Activated CD8-positive, alpha-beta memory T cell treated with anti-CD3 and anti-CD28 coated beads for 1 hour (primary cell): ENCODE results near the gene SLC35F5.
"Not testable (repeated sequence)": the region's sequence is repeated elsewhere in the genome, so short reads cannot be mapped to it uniquely, and the experiment has no call there.

ENCODE experiments used
- DNase-seq, 2 donors: peaks; one replicate each; pipeline ENCODE4 v3.0.0-alpha.2; 2020; ENCODE audit warnings: low read depth in 1 of 2; ENCODE audit errors: extremely low read depth in 1 of 2

Gene SLC35F5

DNA sequence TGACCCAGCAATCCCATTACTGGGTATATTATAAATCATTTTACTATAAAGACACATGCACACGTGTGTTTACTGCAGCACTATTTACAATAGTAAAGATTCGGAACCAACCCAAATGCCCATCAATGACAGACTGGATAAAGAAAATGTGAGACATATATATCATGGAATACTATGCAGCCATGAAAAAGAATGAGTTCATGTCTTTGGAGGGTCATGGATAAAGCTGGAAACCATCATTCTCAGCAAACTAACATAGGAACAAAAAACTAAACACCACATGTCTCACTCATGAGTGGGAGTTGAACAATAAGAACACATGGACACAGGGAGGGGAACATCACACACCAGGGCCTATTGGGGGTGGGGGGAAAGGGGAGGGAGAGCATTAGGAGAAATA is 58.2 kb downstream of the SLC35F5 start:
- DNase-seq: not testable (repeated sequence)

DNA sequence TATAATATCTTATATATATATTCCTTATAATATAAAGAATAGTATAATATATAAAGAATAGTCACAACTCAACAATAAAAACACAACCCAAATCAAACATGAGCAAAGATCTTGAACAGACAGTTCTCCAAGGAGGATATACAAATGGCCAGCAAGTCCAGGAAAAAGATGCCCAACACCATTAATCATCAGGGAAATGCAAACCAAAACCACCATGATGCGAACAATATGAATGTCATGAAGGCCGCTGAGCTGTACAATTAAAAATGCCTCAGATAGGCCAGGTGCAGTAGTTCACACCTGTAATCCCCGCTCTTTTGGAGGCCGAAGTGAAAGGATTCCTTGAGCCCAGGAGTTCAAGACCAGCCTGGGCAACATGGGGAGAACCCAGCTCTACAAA is 58.9 kb downstream of the SLC35F5 start:
- DNase-seq: no peak

GRCh38 chr2:113694438-113694837 is 62.0 kb downstream of the SLC35F5 start:
- DNase-seq: no peak

GRCh38 chr2:113692698-113693428 is 63.6 kb downstream of the SLC35F5 start:
- DNase-seq: no peak

GRCh38 chr2:113690871-113691270 is 65.6 kb downstream of the SLC35F5 start:
- DNase-seq: not testable (repeated sequence)

DNA sequence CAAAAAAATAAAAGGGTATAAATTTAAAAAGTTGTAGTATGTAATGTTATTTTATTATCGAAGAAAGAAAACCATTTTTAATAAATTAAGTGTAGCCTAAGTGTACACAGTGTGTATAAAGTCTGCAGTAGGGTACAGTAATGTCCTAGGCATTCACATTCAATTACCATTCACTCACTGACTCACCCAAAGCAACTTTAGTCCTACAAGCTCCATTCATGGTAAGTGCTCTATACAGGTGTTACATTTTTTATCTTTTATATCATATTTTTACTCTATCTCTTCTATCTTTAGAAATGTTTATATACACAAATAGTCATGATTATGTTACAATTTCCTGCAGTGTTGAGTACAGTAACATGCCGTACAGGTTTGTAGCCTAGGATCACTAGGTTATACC is 69.9 kb downstream of the SLC35F5 start:
- no peak for DNase-seq

- DNase-seq: no peak
These were observed 71.0 kb downstream of the SLC35F5 start for GRCh38 chr2:113685471-113685870.

- DNase-seq: no peak
These were observed 77.0 kb downstream of the SLC35F5 start for GRCh38 chr2:113679457-113679856.

GRCh38 chr2:113677330-113677729 is 79.1 kb downstream of the SLC35F5 start:
- DNase-seq: no peak

- DNase-seq: no peak
These were observed 79.7 kb downstream of the SLC35F5 start for GRCh38 chr2:113676623-113677266.

GRCh38 chr2:113675875-113676274 is 80.6 kb downstream of the SLC35F5 start:
- no peak for DNase-seq

GRCh38 chr2:113672326-113672932 is 84.0 kb downstream of the SLC35F5 start:
- DNase-seq: no peak

DNA sequence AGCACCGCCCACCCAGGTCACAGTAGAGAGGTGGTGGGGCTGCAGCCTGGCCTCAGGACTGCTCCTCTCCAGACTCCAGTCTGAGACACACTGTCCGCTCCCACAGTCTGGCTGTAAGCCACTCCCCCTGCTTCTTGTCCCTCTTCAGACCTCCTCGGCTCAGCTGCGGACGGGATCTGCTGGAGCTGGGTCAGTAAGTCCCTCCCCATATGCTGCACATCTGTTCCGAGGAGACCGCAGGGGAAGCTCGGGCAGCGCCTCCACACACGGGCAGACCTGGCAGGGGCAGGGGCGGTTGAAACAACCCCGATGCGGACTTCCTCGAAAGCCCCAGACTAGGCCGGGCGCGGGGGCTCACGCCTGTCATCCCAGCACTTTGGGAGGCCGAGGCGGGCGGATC is 87.4 kb downstream of the SLC35F5 start:
- not testable (repeated sequence) for DNase-seq

- DNase-seq: not testable (repeated sequence)
These were observed 91.5 kb downstream of the SLC35F5 start for GRCh38 chr2:113664761-113665533.

- not testable (repeated sequence) for DNase-seq
These were observed 93.0 kb downstream of the SLC35F5 start for GRCh38 chr2:113663285-113664060.
